HG03060 (cell line): Measurements from ENCODE around the gene INTS2.
"Not testable (repeated sequence)": the region's sequence is repeated elsewhere in the genome, so short reads cannot be mapped to it uniquely, and the experiment has no call there.

Source experiments
- ATAC-seq: cut with Tn5 transposase; IDR thresholded peaks from one replicate; pipeline ENCODE4 v1.9.1; 2021; ENCODE audit warnings: low read depth, moderate number of reproducible peaks; ENCODE audit not compliant: unreplicated experiment

The INTS2 gene

GRCh38 chr17:61826866-61827265 is 100.9 kb downstream of the INTS2 start:
- not testable (repeated sequence) for ATAC-seq

GRCh38 chr17:61826198-61826597 is 101.6 kb downstream of the INTS2 start:
- ATAC-seq = not testable (repeated sequence)

GRCh38 chr17:61825448-61826137 is 102.2 kb downstream of the INTS2 start:
- no peak for ATAC-seq

DNA sequence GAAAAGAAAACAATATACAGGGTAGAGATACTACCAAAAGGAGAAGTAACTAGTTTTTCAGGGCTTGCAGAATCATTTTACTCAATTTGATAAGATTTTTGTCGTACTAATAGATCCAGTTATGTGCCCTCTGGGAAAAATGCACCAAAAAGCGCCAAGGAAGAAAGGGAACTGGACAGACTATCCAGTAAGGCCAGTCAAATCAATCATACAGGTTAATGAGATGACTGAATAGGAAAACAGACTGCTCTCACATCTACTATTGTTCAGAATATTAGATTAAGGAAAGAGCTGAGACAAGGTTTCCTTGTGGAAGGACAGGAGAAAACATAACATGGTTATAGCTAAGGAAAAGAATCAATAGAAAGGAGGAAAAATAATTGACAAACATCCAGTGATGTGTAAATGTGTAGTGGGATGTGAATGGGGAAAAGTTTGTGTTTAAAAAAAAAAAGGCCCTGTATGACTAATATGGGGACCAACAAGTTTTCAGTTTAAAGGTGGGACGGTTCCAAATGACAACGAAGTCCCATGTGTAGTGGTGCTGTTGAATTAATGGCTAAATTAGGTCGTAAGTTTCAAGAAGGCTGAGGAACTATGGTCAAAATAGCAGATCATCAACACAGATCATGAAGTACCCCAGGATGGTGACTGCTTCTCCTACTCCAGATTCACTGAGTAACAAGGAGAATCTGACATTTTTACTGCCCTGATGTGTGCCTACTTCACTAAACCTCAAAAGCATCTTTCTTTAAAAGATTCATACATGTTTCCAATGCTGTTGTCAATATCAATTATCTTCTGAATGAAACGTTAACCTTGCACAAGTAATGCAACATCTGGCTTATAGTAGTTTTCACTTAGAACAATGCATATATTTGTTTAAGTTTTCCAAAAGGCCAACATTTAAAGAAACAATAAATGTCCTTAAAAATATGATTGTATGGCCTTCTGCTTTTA is 105.2 kb downstream of the INTS2 start:
- no peak for ATAC-seq

- no peak for ATAC-seq
Observed at GRCh38 chr17:61821655-61822054, 106.1 kb downstream of the INTS2 start.

DNA sequence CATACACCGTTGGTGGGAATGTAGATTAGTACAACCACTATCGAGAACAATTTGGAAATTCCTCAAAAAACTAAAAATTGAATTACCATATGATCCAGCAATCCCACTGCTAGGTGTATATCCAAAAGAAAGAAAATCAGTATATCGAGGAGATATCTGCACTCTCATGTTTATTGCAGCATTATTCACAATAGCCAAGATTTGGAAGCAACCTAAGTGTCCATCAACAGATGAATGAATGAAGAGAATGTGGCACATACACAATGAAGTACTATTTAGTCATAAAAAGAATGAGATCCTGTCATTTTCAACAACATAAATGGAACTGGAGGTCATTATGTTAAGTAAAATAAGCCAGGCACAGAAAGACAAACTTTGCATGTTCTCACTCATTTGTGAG is 108.5 kb downstream of the INTS2 start:
- not testable (repeated sequence) for ATAC-seq

GRCh38 chr17:61818225-61818624 is 109.6 kb downstream of the INTS2 start:
- no peak for ATAC-seq

- no peak for ATAC-seq
Observed at GRCh38 chr17:61817452-61817851, 110.3 kb downstream of the INTS2 start.

DNA sequence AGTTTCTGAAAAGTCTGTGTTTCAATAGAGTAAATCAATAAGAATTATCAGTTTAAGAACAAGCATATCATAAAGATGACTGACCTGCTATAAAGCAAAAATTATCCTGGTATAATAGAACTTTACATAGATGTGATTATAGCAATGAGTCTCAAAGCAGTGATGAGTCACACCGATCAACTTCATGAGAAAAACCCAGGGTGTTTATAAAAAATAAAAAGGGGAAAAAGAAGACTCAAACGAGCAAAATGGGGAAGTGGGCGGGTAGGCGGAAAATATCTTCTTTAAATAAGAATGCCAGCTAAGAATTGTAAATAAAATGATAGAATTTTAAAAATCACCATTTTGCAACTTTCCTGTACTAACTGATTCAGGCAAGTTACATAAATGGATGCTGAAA is 111.2 kb downstream of the INTS2 start:
- no peak for ATAC-seq

GRCh38 chr17:61815863-61816503 is 111.8 kb downstream of the INTS2 start:
- no peak for ATAC-seq
